Astrocyte of the cerebellum (primary cell): ENCODE results near the gene ZDHHC21.

Source experiments
- DNase-seq: peaks from one replicate; pipeline ENCODE4 v3.0.0-alpha.2; 2011; ENCODE audit warnings: low read depth
- H3K4me3 ChIP-seq: 2 replicates; pipeline ENCODE4 v1.5.1; 2011; ENCODE audit warnings: mild to moderate bottlenecking, low read depth, low read length, moderate library complexity
- CTCF ChIP-seq: IDR thresholded peaks from 2 replicates; pipeline ENCODE4 v1.5.1; 2012; ENCODE audit warnings: low read length, low read depth, moderate library complexity, mild to moderate bottlenecking; ENCODE audit errors: missing control alignments
- in situ Hi-C: cut with HindIII; loops from 2 replicates; pipeline ENCODE4 v1.10.0; 2017; ENCODE audit warnings: low sequenced_read_pairs

ZDHHC21 gene

GRCh38 chr9:14705079-14705478 lies 11.8 kb upstream of the ZDHHC21 start:
- no peak for TF ChIP-seq CTCF
- in situ Hi-C loops: no loop called here
- no peak overlapping the region for H3K4me3 ChIP-seq
- DNase-seq: no peak

GRCh38 chr9:14704281-14704680 lies 11.0 kb upstream of the ZDHHC21 start:
- in situ Hi-C loops: no loop called here
- TF ChIP-seq CTCF: no peak
- DNase-seq: no peak
- H3K4me3 ChIP-seq: no peak overlapping the region

GRCh38 chr9:14702200-14702720 lies 9.0 kb upstream of the ZDHHC21 start:
- H3K4me3 ChIP-seq: no peak overlapping the region
- in situ Hi-C loops: no loop called here
- no peak for DNase-seq
- TF ChIP-seq CTCF: no peak

- no peak for DNase-seq
- in situ Hi-C loops: no loop called here
- H3K4me3 ChIP-seq: peak overlapping the region; percentile 64
- no peak for TF ChIP-seq CTCF
Observed at GRCh38 chr9:14692470-14693250, 572 bp downstream of the ZDHHC21 start.

GRCh38 chr9:14690948-14691730 lies 2.1 kb downstream of the ZDHHC21 start:
- no peak for TF ChIP-seq CTCF
- no peak overlapping the region for H3K4me3 ChIP-seq
- in situ Hi-C loops: no loop called here
- no peak for DNase-seq

DNA sequence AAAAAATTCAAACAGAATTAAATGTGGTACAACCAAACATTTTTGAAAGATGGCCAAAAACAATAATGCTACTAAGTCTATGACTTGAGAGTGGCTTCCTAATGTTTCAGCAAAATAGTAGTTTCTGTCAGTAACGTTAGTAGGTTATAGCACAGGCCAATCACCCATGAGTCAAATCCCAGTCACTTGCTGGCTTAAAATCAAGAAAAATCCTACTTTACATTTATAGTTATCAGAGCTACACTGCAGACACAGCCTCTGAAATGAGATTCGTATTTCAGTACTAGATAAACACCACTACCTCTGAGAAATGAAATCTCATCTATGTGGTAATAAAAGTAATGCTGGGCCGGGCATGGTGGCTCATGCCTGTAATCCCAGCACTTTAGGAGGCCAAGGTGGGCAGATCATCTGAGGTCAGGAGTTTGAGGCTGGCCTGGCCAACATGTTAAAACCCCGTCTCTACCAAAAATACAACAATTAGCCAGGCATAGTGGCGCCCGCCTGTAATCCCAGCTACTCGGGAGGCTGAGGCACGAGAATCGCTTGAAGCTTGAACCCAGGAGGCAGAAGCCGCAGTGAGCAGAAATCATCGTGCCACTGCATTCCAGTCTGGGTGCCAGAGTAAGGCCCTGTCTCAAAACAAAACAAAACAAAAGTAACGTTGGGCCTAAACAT lies 6.1 kb downstream of the ZDHHC21 start:
- TF ChIP-seq CTCF: no peak
- H3K4me3 ChIP-seq: no peak overlapping the region
- DNase-seq: peak; percentile 53
- in situ Hi-C loops: no loop called here
